CD14-positive monocyte (primary cell): ENCODE data around the gene LRRFIP1. TPM values are rescaled to one million over a fixed set of nuclear protein-coding genes. Genes with fewer than 3 reads are reported as not detected.

Experiments used
- DNase-seq, 3 donors: peaks; one replicate each; pipeline ENCODE4 v3.0.0-alpha.2; 2011 to 2022
- H2AFZ ChIP-seq: 2 replicates; pipeline ENCODE4 v1.6.0; 2012; ENCODE audit warnings: mild to moderate bottlenecking, low read depth, low read length, inconsistent platforms; ENCODE audit not compliant: insufficient read depth, poor library complexity, severe bottlenecking
- H3K27ac ChIP-seq, 2 donors: 1 replicate in 1 of 2; 2 replicates in 1 of 2; pipeline ENCODE4 v1.5.1; 2012 to 2013; ENCODE audit warnings: low read length in 2 of 2, control low read depth in 1 of 2, inconsistent platforms in 1 of 2, low read depth in 1 of 2, mild to moderate bottlenecking in 1 of 2
- H3K27me3 ChIP-seq, 2 donors: one replicate each; pipeline versions ENCODE4 v1.6.0 to v1.6.1; 2011 to 2013; ENCODE audit warnings: low read length in 2 of 2; ENCODE audit not compliant: control insufficient read depth in 2 of 2, insufficient read depth in 2 of 2
- H3K36me3 ChIP-seq, 2 donors: replicated peaks in 1 of 2; 1 replicate in 1 of 2; 2 replicates in 1 of 2; pipeline versions ENCODE4 v1.5.1 to v1.6.1; 2012 to 2013; ENCODE audit warnings: low read length in 2 of 2, control low read depth in 1 of 2, inconsistent platforms in 1 of 2, mild to moderate bottlenecking in 1 of 2; ENCODE audit not compliant: insufficient read depth in 2 of 2, control insufficient read depth in 1 of 2
- H3K4me1 ChIP-seq, 2 donors: 1 replicate in 1 of 2; 2 replicates in 1 of 2; pipeline versions ENCODE4 v1.5.1 to v1.6.1; 2012 to 2013; ENCODE audit warnings: low read length in 2 of 2, control low read depth in 1 of 2, inconsistent platforms in 1 of 2, mild to moderate bottlenecking in 1 of 2, moderate library complexity in 1 of 2; ENCODE audit not compliant: insufficient read depth in 2 of 2, control insufficient read depth in 1 of 2
- H3K4me2 ChIP-seq: replicated peaks from 2 replicates; pipeline ENCODE3; 2012; ENCODE audit warnings: low read length, moderate library complexity, mild to moderate bottlenecking; ENCODE audit not compliant: poor library complexity, severe bottlenecking; ENCODE audit errors: extremely low read depth
- H3K4me3 ChIP-seq, 3 experiments: fragments of 200-600 bp in 1 of 3; sonication (generic) in 1 of 3; replicated peaks in 1 of 3; 1 replicate in 2 of 3; 2 replicates in 1 of 3; pipeline ENCODE4 v1.5.1; 2011 to 2013; ENCODE audit warnings: low read length in 3 of 3, mild to moderate bottlenecking in 3 of 3, control low read depth in 2 of 3, low read depth in 2 of 3, inconsistent platforms in 1 of 3, moderate library complexity in 1 of 3
- H3K79me2 ChIP-seq: 2 replicates; pipeline ENCODE4 v1.6.0; 2012; ENCODE audit warnings: mild to moderate bottlenecking, control low read depth, inconsistent platforms, low read length, moderate library complexity; ENCODE audit not compliant: insufficient read depth
- H3K9ac ChIP-seq: 2 replicates; pipeline ENCODE4 v1.6.0; 2017; ENCODE audit warnings: low read length, mild to moderate bottlenecking; ENCODE audit not compliant: insufficient read depth, poor library complexity, severe bottlenecking
- H3K9me3 ChIP-seq, 2 donors: replicated peaks in 1 of 2; 1 replicate in 1 of 2; 2 replicates in 1 of 2; pipeline versions ENCODE4 v1.5.1 to v1.6.1; 2012 to 2013; ENCODE audit warnings: low read length in 2 of 2, control low read depth in 1 of 2; ENCODE audit not compliant: control insufficient read depth in 1 of 2, insufficient read depth in 1 of 2
- H4K20me1 ChIP-seq: 2 replicates; pipeline ENCODE4 v1.6.0; 2012; ENCODE audit warnings: mild to moderate bottlenecking, low read length, control low read depth, moderate library complexity; ENCODE audit not compliant: insufficient read depth
- H3K27ac Mint-ChIP-seq, 7 donors: one replicate each; pipeline ENCODE4 v1.8.0; 2020; ENCODE audit warnings: mild to moderate bottlenecking in 7 of 7, mixed read lengths in 7 of 7, moderate library complexity in 6 of 7, inconsistent platforms in 2 of 7
- H3K27me3 Mint-ChIP-seq, 3 donors: one replicate each; pipeline ENCODE4 v1.8.0; 2021 to 2022; ENCODE audit warnings: low read depth in 3 of 3, mild to moderate bottlenecking in 3 of 3, mixed read lengths in 3 of 3, moderate library complexity in 3 of 3, inconsistent platforms in 1 of 3
- H3K36me3 Mint-ChIP-seq, 2 donors: one replicate each; pipeline ENCODE4 v1.8.0; 2020; ENCODE audit warnings: mixed read lengths in 2 of 2, inconsistent platforms in 1 of 2, mild to moderate bottlenecking in 1 of 2
- H3K4me1 Mint-ChIP-seq: one replicate; pipeline ENCODE4 v1.8.0; 2020; ENCODE audit warnings: mild to moderate bottlenecking, mixed read lengths
- H3K4me3 Mint-ChIP-seq, 2 donors: one replicate each; pipeline ENCODE4 v1.8.0; 2020; ENCODE audit warnings: mild to moderate bottlenecking in 2 of 2, mixed read lengths in 2 of 2, moderate library complexity in 1 of 2
- H3K9me3 Mint-ChIP-seq, 7 donors: one replicate each; pipeline ENCODE4 v1.8.0; 2020 to 2022; ENCODE audit warnings: mixed read lengths in 7 of 7, mild to moderate bottlenecking in 6 of 7, moderate library complexity in 6 of 7, inconsistent platforms in 2 of 7
- WGBS: methylation state at CpG from one replicate; pipeline ENCODE4 v1.1.5; 2013; ENCODE audit warnings: missing lambda C conversion rate; ENCODE audit not compliant: insufficient coverage; 5-methylcytosine and 5-hydroxymethylcytosine counted together
- intact Hi-C, 2 donors: fragments of 100-400 bp; cut with micrococcal nuclease; formaldehyde crosslinking; loops; one replicate each; pipeline versions ENCODE4 v1.15.0 to v1.15.1; 2023
- polyA plus RNA-seq, 3 donors: library from polyadenylated mRNA; depleted of rRNA in 1 of 3; unstranded in 2 of 3; stranded (reverse) in 1 of 3; fragments of 300-500 nt in 2 of 3; fragments of >200 nt in 1 of 3; fragmentation: Illumina TruSeq in 2 of 3; gene quantifications; 1 replicate in 2 of 3; 2 replicates in 1 of 3; pipeline ENCODE4 v1.2.3, GENCODE V29; 2012 to 2021
- TF ChIP-seq, protein P1 (sequence below): fragments of 200-600 bp; IDR thresholded peaks from one replicate; pipeline ENCODE4 v1.8.0; 2022; ENCODE audit warnings: antibody characterized with exemption, mild to moderate bottlenecking

Gene LRRFIP1
- polyA plus RNA-seq, 3 donors: 67.3 to 148 (median 98.3) TPM

DNA sequence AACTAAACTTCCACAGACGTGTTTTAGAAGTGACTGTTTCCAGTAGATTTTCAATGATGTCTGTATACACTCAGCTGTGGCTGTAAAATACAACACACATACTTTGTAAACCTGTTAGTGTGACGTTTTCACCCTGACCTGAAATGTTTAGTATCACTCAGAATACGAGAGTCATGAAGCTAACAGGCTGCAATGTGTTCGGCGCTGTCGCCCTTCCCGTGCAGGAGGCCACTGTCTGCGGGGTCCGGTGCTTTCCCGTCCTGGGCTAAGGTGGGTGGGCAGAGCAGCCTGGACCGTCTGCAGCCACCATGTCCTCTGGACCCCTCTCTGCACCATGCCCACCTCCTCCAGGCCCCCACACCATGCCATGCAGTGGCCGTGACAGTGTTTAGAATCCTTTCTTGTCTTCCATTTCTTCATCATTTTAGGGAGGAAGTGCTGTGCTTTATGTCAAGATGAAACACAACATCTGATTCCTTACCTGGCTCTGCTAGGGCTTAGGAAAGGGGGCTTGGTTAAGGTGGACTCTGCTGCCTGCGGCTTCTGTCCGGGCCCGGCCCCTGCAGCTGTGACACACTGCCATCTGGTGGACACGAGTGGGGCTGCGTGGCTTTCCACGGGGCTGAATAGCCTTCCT lies 117.3 kb downstream of the LRRFIP1 start:
- peak overlapping the region; percentile 5 to 55 for H3K27ac ChIP-seq
- intact Hi-C loops: loop anchor here (5.0 kb wide), 4 partner anchors 72 to 232 kb away; no protein-coding TSS in a partner anchor
- H3K4me3 ChIP-seq: no peak overlapping the region
- 56% methylated on average over 13 of the region's 18 CpGs for WGBS
- Mint-ChIP-seq H3K9me3 (peaks cover 0 to 3% (median 0%) of the 10 kb centered on the region in 7 donors), H3K27ac (peak overlapping the region in 6 of 7 donors; percentile 30 to 88 (median 73)), H3K36me3 (peaks cover 49 to 73% of the 10 kb centered on the region in 2 donors), H3K27me3 (no peaks in the 10 kb centered on the region), H3K4me1 (peaks cover 43% of the 10 kb centered on the region), H3K4me3 (no peak overlapping the region)
- H3K27me3 ChIP-seq: no peaks in the 10 kb centered on the region
- peaks cover 45 to 73% of the 10 kb centered on the region in 2 donors for H3K36me3 ChIP-seq
- H3K9ac ChIP-seq: no peak overlapping the region
- DNase-seq: peak; percentile 59 to 61 (median 61)
- H3K9me3 ChIP-seq: peaks cover 0 to 3% of the 10 kb centered on the region in 2 donors
- H3K4me1 ChIP-seq: peaks cover 9 to 18% of the 10 kb centered on the region in 2 donors
- no peak overlapping the region for H3K4me2 ChIP-seq
- no peak overlapping the region for H2AFZ ChIP-seq
- peaks cover 99% of the 10 kb centered on the region for H3K79me2 ChIP-seq
- TF ChIP-seq, protein P1, sequence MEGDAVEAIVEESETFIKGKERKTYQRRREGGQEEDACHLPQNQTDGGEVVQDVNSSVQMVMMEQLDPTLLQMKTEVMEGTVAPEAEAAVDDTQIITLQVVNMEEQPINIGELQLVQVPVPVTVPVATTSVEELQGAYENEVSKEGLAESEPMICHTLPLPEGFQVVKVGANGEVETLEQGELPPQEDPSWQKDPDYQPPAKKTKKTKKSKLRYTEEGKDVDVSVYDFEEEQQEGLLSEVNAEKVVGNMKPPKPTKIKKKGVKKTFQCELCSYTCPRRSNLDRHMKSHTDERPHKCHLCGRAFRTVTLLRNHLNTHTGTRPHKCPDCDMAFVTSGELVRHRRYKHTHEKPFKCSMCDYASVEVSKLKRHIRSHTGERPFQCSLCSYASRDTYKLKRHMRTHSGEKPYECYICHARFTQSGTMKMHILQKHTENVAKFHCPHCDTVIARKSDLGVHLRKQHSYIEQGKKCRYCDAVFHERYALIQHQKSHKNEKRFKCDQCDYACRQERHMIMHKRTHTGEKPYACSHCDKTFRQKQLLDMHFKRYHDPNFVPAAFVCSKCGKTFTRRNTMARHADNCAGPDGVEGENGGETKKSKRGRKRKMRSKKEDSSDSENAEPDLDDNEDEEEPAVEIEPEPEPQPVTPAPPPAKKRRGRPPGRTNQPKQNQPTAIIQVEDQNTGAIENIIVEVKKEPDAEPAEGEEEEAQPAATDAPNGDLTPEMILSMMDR: peak; percentile 96
- H4K20me1 ChIP-seq: peaks cover 100% of the 10 kb centered on the region

DNA sequence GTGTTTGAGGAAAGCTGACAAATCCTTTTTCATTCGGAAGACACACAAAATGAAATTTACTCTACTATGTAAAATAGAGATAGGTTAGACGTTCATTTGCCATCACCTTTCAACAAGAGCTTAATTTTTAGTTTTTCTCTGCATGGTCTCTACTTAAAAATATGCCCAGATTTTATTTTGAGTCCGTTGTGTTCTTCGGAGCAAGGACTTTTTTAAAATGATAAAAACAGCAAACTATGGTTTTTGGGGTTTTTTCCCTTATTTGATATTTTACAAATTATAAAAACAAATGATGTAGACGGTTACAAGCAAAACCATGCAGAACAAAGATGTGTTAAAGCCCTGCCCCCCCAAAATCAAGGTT lies 117.8 kb downstream of the LRRFIP1 start:
- Mint-ChIP-seq H3K27ac (peak overlapping the region in 6 of 7 donors; percentile 30 to 88 (median 73)), H3K27me3 (no peaks in the 10 kb centered on the region), H3K4me3 (no peak overlapping the region), H3K9me3 (peaks cover 0 to 3% (median 0%) of the 10 kb centered on the region in 7 donors), H3K36me3 (peaks cover 49 to 73% of the 10 kb centered on the region in 2 donors), H3K4me1 (peaks cover 39% of the 10 kb centered on the region)
- H3K27me3 ChIP-seq: no peaks in the 10 kb centered on the region
- no peak overlapping the region for H3K4me3 ChIP-seq
- H3K9ac ChIP-seq: no peak overlapping the region
- no peak overlapping the region for H3K27ac ChIP-seq
- intact Hi-C loops: loop anchor here (5.0 kb wide), 3 partner anchors 73 to 233 kb away; no protein-coding TSS in a partner anchor
- H3K4me2 ChIP-seq: no peak overlapping the region
- TF ChIP-seq, protein P1: peak; percentile 53
- peaks cover 0 to 3% of the 10 kb centered on the region in 2 donors for H3K9me3 ChIP-seq
- peaks cover 46 to 73% of the 10 kb centered on the region in 2 donors for H3K36me3 ChIP-seq
- DNase-seq: no peak
- H4K20me1 ChIP-seq: peaks cover 100% of the 10 kb centered on the region
- WGBS: no CpG with 5 or more reads among the region's 5 CpGs
- H3K79me2 ChIP-seq: peaks cover 99% of the 10 kb centered on the region
- peaks cover 9 to 18% of the 10 kb centered on the region in 2 donors for H3K4me1 ChIP-seq
- H2AFZ ChIP-seq: no peak overlapping the region
